ENCODE results near the gene TOM1. TPM values are rescaled to one million over a fixed set of nuclear protein-coding genes. Genes with fewer than 3 reads are reported as not detected.

Gene TOM1
- polyA plus RNA-seq, 1 of the 3 experiments (the other 2 are of a cell fraction): 26.9 TPM

DNA sequence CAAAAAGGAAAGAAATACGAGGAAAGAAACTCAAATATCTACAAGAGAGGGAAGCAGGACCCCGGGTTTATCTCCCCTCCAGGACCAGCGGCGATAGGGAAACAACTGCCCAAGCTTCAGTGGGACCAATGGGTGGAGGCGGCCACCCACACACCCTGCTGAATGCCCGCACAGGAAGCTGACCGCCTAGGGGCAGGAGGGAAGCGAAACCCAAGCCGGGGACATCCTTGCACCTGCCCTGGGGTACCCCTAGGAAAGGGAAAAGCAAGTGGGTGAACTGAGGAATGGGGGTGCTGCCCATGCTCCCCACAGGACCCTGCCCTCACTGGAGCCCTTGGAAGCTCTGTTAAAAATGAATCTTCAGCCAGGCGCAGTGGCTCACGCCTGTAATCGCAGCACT is 53.6 kb downstream of the TOM1 start:
- TF ChIP-seq PBX3 (IDR thresholded peaks at IDR 0.05) (no peak), RXRA (IDR thresholded peaks at IDR 0.05; ENCODE audit: borderline replicate concordance, low read depth) (no peak), GABPA (IDR thresholded peaks at IDR 0.05; ENCODE audit: low read depth) (no peak), FOSL2 (IDR thresholded peaks at IDR 0.05; ENCODE audit: borderline replicate concordance, low read depth) (no peak), NRF1 (IDR thresholded peaks at IDR 0.05; ENCODE audit: low read depth, low read length) (no peak), FOXJ3 (CRISPR knock-in tag; IDR thresholded peaks at IDR 0.05) (no peak), YY1 (IDR thresholded peaks at IDR 0.05; ENCODE audit: low read depth) (no peak), CHD2 (IDR thresholded peaks at IDR 0.05; ENCODE audit: low read length, partially characterized antibody) (no peak), RAD21 (IDR thresholded peaks at IDR 0.05; ENCODE audit: low read length) (no peak), POLR2AphosphoS5 (IDR thresholded peaks at IDR 0.05; ENCODE audit: low read depth, low read length) (no peak), EZH2phosphoT487 (IDR thresholded peaks at IDR 0.05; ENCODE audit: borderline replicate concordance, low read depth) (no peak), JUND (IDR thresholded peaks at IDR 0.05) (no peak), FOXM1 (IDR thresholded peaks at IDR 0.05; ENCODE audit: low read depth) (no peak), MXI1 (IDR thresholded peaks at IDR 0.05; ENCODE audit: low read depth, low read length) (no peak), IRF3 (IDR thresholded peaks at IDR 0.05; ENCODE audit: low read depth, low read length) (no peak)
- TF ChIP-seq, protein P1, sequence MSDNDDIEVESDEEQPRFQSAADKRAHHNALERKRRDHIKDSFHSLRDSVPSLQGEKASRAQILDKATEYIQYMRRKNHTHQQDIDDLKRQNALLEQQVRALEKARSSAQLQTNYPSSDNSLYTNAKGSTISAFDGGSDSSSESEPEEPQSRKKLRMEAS (IDR thresholded peaks at IDR 0.05; ENCODE audit: low read depth): no peak
- TF ChIP-seq, protein P2, sequence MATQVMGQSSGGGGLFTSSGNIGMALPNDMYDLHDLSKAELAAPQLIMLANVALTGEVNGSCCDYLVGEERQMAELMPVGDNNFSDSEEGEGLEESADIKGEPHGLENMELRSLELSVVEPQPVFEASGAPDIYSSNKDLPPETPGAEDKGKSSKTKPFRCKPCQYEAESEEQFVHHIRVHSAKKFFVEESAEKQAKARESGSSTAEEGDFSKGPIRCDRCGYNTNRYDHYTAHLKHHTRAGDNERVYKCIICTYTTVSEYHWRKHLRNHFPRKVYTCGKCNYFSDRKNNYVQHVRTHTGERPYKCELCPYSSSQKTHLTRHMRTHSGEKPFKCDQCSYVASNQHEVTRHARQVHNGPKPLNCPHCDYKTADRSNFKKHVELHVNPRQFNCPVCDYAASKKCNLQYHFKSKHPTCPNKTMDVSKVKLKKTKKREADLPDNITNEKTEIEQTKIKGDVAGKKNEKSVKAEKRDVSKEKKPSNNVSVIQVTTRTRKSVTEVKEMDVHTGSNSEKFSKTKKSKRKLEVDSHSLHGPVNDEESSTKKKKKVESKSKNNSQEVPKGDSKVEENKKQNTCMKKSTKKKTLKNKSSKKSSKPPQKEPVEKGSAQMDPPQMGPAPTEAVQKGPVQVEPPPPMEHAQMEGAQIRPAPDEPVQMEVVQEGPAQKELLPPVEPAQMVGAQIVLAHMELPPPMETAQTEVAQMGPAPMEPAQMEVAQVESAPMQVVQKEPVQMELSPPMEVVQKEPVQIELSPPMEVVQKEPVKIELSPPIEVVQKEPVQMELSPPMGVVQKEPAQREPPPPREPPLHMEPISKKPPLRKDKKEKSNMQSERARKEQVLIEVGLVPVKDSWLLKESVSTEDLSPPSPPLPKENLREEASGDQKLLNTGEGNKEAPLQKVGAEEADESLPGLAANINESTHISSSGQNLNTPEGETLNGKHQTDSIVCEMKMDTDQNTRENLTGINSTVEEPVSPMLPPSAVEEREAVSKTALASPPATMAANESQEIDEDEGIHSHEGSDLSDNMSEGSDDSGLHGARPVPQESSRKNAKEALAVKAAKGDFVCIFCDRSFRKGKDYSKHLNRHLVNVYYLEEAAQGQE (IDR thresholded peaks at IDR 0.05; ENCODE audit: low read depth, low read length): no peak
- Histone ChIP-seq H3K9ac (no peak overlapping the region), H3K36me3 (replicated peaks in 1 of 2; ENCODE audit: control insufficient read depth in 1 of 2, insufficient read depth in 2 of 2, low read length in 1 of 2) (no peaks in the 10 kb centered on the region), H3K27me3 (ENCODE audit: insufficient read depth) (no peaks in the 10 kb centered on the region), H3K27ac (ENCODE audit: low read depth in 2 of 2, low read length in 1 of 2) (no peak overlapping the region), H3K4me1 (ENCODE audit: control insufficient read depth in 1 of 2, insufficient read depth in 2 of 2, low read depth in 1 of 2, low read length in 1 of 2) (peaks cover 5 to 24% of the 10 kb centered on the region in 2 experiments; a peak in 2 of 4 replicates), H3K4me3 (ENCODE audit: low read depth in 2 of 2, low read length in 1 of 2) (no peak overlapping the region), H3K9me3 (no peaks in the 10 kb centered on the region), H4K20me1 (ENCODE audit: insufficient read depth) (no peaks in the 10 kb centered on the region), H2AFZ (ENCODE audit: low read depth) (no peak overlapping the region), H3K4me2 (no peak overlapping the region), H3F3A (replicated peaks; ENCODE audit: insufficient read depth) (peaks cover 12% of the 10 kb centered on the region), H3K79me2 (ENCODE audit: insufficient read depth) (no peaks in the 10 kb centered on the region), H3K9me2 (no peaks in the 10 kb centered on the region)
- no peak for DNase-seq
- ChIA-PET POLR2A (no interaction called here), CTCF (interaction anchor here (1.0 to 5.3 kb wide), 5 partner anchors 10 to 230 kb away, joined by 3 to 42 read pairs (median 5); no protein-coding TSS in a partner anchor)
- WGBS (ENCODE audit: low lambda C conversion rate): 73% methylated on average over 11 of the region's 12 CpGs

Data from SK-N-SH (cell line).